Measurements from ENCODE around the gene HOXD13.

Gene HOXD13

DNA sequence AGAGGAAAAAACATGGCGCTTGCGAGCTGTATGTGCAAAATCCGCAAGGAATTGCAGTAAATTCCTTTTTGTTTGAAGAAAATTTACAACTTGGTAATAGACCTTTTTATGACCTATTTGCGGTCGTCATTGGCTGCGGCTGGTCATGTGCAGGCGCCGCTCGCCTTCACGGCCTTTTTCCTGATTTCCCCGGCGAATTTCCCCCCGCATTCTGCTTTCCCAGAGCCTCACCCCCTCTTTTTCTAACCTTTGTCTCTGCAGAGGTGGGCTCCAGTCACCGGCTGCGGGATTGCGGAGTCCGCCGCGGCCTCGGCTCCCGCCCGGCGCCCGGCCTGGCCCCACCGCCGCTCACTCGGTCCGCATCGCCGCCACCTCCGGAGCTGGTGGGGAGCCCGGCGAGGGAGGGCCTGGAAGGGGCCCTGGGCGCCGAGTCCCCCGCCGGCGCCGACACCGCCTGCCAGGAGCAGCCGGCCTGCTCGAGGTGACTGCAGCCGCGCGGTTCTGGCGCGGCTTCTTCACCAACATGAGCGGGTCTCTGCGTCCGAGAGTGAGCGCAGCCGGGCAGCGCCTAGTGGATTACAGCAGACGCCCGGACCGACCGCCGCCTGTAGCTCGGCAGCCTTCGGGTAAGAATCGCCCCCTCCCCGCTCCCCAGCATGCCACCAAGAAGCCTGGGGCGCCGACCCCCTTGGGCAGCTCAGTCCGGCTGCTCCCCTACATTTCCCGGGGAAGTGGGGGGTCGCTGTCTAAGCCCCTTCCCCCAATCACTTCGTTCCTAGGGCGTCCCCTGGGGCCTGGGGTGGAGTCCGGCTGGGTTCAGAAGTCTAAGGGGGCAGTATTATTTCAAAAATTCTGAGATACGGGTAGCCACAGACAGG is 44.1 kb downstream of the HOXD13 start:
- no peak for DNase-seq

DNA sequence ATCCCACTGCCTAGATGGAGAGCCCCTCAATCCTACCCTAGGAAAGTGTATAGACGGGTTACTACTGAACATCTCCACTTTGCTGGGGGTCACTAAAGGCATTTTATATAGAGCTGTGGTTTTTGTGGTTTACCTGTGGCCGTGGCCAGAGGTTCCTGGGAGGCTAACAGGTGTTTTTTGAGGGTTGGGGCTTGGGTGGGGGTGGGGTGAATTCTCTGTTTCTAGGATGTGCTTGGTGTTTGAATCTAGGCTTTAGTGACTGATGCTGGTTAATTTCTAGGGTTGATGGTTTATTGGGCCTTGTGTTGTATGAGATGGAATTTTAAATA is 44.7 kb downstream of the HOXD13 start:
- no peak for DNase-seq

DNA sequence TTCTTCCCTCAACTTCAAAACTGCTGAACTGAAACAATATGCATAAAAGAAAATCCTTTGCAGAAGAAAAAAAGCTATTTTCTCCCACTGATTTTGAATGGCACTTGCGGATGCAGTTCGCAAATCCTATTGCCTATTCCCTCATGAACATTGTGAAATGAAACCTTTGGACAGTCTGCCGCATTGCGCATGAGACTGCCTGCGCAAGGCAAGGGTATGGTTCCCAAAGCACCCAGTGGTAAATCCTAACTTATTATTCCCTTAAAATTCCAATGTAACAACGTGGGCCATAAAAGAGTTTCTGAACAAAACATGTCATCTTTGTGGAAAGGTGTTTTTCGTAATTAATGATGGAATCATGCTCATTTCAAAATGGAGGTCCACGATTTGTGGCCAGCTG is 45.4 kb downstream of the HOXD13 start:
- DNase-seq: no peak

DNA sequence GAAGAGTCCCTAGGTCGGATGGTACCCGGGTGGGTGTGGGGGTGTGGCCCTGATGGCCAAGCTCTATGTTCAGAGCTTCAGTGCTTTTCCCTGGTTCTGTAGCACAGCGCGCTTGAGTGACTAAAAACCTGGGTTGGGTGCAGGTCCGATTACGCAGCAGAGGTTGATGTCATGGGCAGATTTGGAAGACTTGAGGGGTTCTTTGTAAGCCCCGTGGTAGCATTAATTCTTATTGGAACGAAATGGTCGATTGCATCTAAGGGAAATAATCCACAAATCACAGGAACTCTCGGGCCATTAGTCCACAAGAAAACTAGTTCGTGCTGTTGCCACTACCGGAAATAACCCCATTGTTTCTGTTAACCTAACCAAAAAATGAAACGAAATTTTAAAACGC is 46.0 kb downstream of the HOXD13 start:
- DNase-seq: peak; percentile 9

DNA sequence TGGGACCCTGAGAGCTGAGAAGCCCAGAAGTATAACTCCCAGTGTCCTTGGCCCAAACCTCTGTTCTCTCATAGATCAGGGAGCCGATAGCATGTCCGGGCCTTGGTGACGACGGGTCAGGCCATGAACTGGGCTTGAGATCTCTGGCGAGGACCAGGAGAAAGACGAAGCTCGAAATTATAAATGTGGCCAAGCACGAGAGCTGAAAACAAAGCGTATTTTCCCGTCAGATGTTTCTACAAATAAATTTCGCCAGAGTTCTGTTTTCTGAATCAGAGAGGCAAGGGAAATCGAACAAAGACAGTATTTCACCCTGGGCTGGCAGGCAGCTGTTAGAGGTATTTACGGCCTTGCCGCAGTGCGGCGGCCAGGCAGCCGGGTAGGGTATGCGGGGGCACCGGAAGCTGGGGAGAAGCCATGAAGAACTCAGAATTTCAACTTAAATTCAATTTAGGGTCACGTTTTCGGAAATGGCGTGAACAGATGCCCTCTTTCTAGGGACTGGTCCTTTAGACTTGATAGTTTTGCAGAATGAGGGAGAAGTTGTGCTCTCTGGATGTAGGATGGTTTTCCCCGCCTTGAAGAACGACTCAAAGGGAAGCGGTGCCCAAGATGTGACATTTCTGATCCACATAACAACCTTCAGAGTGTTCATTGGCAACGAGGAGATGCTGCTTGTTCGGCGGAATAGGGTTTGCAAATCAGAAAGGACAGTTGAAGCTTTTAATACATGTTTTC is 46.6 kb downstream of the HOXD13 start:
- DNase-seq: peak; percentile 7

DNA sequence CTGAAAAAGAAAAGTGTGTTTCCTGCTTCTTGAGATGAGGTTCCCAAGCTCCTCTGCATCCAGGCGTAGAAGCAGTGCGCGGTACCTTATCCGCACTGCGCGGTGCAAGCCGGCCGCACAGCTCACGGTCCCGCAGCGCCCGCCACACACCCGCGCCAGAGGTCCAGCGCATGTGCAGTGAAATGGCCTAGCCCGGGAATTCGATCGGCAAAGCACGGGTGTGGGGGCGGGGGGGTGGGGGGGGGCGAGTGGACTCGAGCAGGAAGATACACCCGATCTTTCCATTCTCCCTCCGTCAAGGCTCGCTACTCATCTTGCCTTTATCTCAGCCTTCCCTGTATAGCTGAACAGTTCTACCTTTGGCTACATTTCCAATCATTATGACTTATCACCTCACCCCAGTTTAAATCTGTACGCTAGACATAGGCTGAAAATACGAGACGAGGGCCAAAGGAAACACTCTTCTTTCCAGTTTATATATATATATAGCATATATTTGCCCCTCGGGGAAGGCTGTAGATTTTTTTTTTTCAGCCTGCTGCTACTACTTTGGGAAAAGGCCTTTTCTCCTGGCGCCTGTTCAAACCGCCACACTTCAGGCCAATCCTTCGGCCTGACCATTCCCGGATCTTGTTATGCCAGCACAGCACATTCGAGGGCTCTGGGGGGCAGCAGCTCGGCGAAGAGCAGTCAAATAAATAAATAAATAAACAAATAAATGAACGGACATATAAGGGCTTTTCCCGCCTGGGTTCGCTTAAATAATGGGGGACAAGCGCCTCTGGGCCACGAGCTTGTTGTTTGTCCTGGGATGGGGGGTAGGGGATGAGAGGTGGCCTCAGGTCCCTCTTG is 47.4 kb downstream of the HOXD13 start:
- no peak for DNase-seq

DNA sequence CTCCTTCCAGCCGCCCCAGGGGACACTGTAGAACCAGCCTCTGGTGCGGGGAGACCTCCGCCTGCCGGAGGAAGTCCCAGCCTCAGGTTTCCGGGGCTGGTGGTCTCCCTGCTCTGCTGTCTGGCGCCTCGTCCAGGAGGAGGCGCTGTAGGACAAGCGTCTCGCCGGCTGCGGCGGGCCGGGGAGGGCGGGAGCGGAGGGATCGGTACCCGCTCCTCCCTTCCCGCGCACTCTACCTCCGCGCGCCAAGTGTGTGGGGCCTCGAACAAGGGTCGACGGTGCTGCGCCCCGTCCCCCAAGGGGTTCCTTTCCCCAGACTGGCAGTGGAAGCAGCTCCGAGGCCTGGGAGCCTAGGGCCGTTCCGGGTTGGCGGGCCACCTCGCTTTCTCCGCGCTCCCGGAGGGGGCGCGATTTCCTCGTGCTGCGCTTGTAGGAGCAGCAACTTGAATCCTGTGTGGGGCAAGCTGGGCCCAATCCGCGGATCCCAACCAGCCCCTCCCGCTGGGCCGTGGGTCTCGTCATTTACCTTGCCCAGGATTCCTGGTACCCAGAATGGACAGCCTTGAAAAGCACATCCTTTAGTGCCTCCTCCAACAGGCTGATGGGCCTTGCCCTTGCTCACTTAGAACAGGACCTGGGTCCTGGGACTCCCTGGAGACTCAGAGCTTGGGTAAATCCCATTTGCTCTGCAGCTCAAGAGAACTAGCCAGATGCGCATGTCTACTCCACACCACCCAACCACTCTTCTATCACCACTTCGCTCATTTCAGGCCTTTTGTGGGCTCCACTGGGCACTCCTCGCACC is 48.2 kb downstream of the HOXD13 start:
- peak; percentile 68 for DNase-seq

DNA sequence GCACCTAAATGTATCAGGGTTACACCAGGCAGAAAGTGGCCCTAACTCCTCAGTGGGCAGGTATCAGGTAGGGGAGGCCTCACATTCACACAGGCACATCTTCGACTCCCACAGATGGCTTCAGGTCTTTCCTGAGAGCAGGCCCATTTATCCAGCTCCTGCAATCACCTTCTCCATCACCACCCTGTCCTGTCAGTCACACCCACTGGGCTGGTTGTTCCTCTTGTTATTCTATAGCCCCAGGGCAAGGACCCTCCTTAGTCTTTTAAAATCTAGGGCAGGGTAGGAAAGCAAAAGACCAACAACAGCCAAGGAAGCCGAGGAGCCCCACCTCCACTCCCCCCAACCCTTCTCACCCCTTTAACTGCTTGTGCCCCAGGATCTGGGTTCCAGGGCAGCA is 49.8 kb downstream of the HOXD13 start:
- no peak for DNase-seq
